Fibroblast of peridontal ligament (primary cell): ENCODE data around the gene GNG13.

ENCODE experiments used
- DNase-seq: peaks from one replicate; pipeline ENCODE4 v3.0.0-alpha.2; 2010; ENCODE audit errors: extremely low read depth

GNG13 gene

DNA sequence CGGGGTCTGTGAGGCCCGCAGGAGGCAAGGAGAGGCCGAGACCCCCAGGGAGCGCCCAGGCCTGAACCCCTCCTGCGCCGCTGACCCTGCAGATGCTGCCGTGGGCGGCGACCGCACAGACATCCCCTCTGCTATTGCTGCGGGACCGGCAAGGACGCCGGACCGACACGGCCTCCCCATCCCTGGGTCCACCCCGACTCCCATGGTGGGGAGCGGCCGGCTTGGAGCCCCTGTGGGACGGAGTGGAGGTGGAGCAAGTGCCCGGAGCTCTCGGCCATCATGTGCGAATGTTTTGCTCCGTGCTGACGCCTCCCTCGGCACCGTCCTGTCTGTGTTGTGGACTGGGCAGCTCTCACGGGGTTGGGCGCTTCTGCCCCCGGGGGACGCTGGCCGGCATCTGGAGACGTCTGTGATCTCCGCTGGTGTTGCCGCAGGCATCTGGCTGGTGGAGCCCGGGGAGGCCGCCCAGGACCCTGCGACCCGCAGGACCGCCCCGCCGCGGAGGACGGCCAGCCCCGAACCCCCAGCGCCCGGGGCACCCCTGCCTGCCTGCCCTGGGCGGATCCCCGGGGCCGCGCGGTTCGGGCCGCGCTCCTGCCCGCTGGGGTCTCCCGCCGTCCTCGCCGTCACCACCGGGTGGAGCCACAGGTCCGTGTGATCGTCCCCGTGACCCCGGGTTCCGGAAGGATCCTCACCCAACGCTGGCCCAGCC lies 12.8 kb upstream of the GNG13 start:
- peak; percentile 17 for DNase-seq

DNA sequence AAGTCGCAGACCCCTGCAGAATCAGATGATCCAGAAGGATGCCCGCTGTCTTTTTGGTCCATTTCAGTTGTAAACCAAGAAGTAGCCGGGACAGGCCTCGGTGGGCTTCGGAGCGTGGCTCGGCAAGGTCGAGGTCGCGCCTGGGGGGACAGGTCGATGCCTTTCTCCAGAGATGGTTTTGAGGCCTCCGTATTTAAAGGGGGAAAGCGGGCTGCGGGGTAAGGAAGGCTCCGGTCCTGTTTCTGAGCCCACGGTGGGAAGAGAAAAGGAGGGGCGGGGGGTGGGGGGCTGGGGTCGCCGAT lies 7.5 kb upstream of the GNG13 start:
- DNase-seq: no peak

DNA sequence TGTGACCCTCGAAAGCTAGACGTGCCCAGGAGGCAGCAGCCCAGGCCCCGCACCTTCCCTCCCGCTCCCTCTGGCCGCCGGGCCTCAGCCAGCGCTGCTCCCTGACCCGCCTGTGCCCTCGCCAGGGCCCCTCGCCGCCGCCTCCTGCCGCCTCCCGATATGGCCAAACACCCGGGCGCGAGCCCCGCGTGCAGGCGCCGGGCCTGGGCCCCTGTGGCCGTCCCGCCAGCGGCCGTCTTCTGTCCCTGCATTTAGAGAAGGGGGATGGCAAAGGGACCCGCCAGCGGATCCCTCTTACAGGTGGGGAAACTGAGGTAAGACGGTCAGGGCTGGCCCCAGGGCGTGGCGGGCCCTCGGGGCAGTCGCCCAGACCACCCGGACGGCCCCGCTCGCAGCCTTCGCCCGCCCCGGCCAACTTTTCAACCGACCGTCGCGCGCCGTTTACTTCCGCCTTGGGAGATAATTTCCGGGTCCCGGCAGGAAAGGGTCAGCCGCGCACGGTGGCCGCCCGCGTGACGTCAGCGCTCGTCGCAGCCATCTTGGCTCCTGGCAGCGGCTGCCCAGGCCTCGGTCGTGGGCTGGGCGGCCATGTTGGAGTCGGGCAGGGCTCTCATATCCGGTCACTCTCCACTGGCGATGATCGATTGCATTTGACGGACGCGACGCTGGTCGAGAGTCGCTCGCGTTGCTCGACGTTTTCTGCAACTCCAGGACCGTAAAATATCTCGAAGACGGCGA lies 7.0 kb upstream of the GNG13 start:
- DNase-seq: peak; percentile 84

DNA sequence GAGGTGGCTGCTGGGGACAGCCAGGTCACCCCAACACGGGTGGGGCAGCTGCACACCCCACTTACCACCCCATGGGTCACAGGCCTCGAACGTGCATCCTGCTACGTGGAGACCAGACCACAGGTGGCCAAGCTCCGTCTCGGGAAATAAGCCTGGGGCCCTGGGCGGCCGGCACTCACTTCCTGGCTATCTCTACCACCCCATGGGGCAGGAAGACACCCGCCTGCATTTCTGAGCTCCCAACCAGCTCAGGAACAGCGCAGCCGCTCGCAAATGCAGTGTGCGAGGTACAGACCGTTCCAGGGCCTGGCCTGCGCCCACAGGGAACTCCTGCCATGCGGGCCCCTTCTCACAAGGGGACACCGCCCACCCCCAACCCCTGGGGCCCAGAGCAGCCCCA lies 4.9 kb upstream of the GNG13 start:
- DNase-seq: no peak

DNA sequence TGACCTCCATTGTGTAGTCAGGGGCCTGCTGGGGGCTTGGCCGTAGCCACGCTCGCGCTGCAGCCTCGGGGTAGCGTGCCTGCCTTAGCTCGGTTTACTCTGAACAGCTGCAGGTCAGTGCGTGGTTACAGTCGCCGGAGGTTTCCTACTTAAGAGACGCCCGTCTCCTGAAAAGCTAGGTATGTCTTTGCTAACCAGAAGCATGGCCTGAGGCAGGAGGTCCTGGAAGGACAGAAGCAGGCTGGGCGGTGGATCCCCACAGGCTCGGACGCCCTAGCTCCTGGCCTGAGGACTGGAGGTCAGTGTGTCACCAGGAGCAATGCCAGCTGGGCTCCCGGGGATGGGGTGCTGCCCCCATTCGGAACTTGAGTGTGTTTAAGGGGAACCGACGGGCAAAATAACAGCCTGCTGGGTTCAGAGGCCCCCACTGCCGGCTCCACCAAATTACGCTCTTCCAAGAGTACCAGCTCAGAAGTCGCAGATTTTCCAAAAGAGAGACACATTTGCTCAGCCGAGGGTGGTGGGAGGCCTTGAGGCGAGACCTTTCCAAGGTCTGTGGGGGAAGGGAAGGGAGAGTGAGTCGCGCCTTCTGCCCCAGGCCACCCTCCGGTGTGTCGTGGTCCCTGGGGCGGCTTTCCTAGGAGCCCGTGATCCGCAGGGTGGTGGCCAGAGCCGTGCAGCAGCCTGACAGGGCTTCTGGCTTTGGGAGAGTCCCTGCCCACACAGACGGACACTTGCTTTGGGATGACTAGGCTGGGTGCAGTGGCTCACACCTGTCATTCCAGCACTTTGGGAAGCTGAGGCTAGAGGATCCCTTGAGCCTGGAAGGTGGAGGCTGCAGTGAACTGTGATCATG lies 3.9 kb upstream of the GNG13 start:
- no peak for DNase-seq

DNA sequence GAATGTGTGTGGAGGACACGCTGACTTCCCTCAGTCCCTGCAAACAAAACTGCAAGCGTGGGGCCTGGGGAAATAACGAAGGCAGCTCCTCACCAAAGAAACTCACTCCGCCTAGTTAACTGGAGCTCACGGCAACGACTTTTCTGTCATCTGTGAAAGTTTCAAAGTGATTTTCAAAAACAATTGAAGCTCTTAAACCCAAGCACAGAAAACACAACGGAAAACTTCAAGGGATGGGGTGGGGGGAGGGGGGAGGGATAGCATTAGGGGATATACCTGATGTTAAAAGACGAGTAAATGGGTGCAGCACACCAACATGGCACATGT lies 3.2 kb upstream of the GNG13 start:
- DNase-seq: no peak

DNA sequence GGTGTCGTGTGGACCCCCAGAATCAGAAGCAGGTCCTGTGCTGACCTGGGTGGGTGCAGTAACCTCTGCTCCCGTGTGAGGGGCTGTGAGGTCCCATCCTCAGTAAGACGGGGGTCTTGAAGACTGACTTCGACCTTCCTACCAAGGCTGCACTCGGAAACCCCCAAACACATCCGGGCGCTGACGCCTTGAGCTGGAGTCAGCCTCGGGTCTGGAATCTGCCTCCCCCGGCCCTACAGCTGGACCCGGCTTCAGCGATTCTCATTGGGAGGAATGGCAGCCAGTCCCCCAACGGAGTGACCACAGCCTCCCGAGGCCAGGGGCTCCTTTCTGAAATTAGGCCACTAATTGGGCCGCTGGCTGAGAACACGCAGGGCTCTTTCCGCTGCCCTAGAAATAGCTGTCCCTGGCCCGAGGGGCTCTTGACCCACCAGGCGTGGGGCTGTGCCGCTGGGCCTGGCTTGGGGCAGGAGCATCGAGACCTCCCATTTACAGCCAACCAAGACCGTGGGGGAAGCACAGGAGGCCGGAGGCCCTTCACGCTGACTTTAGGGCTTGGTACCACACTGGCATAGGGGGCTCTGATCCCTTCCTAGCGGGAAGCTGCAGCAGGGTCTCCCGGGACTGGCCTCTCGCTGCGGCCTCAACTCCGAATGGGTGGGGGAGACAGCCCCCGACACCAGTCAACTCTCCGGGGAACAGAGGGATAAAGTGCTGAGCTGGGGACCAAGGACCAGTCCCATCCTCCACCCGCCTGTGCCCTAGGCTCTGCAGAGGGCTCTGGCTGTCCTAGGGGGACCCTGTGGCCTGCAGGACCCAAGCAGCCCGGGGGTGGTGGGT lies 2.6 kb upstream of the GNG13 start:
- no peak for DNase-seq

DNA sequence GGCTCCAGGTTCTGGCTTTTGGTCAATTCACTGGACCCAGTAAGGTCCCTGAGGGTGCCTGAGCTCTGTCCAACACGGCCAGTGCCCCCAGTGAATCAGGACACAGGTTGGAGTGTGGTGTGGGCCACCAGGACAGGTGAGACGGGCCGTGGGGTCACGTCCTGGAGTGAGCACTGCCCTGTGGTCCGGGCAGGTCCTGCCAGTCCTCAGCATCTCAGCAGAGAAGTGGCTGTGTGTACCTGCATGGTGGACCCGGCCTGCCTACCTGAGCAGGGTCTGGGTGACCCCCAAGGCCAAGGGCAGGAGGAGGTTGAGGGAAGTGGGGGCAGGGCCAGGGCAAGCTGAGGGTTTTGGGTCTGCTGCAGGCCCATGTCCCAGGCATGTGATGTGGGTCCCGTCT lies 1.9 kb upstream of the GNG13 start:
- DNase-seq: no peak

DNA sequence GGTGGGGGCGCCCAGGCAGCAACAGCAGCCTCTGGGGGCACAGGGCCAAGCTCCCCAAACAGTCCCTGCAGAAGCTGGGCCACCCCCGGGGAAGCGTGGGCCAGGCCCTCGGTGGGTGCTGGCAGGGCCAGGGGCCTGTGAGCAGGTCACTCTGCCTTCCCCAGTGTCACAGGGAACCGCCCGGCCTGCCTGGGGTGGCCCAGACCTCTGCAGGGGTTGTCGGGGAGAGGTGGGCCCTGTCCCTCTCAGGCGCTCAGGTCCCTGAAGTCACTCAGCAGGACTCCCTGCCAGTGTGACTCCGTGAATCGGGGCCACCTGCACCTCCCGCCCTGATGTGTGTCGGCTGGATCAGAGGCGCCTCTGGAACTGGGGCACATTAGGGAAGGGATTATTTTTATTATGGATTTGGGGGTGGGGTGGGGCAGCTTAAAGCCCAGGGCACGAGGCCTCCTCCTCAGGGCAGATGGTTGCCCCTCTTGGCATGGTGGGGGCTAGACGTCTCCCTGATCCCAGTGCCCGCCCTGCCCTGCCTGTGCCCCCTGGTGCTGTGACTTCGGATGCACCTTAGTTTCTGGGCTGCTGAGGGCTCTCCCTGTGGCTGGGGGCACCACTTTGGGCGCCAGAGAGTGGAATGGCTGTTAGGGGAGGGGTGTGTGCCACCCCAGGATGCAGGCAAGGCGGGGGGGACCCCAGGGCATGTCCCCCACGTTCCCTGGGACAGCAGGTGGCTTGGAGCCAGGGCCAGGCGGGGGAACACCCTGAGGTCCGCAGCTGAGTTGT lies 1.2 kb upstream of the GNG13 start:
- no peak for DNase-seq

DNA sequence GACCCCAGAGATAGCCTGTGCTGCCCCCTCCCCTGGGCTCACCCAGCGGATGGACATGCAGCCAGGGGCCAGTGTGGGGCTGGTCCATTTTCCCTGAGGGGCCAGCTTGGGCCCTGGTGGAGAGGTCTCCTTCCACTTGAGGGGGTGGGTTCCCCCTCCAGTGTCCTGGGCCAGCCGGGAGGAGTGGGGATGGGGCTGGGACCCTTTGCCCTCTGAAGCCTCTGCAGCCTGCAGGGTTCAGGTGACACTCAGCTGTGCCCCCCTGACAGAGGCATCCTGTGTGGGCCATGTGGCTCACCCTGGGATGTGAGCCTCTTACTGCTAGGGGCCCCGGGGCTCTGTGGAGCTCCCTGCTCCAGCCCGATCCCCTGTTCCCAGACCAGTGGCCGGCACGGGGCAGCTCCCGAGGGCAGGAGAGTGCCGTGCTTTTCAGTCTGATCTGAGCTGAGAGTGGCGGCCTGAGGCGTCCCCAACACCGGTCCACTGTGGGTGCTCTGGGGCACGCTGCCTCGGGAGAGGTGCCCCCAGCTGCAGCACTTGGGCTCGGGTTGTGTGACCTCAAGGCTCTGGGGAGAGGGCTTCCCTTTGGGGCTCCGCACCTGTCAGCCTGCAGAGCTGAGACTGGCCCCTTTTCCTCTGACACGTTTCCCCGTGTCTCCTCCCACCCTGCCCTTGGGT lies 439 bp upstream of the GNG13 start:
- DNase-seq: no peak

DNA sequence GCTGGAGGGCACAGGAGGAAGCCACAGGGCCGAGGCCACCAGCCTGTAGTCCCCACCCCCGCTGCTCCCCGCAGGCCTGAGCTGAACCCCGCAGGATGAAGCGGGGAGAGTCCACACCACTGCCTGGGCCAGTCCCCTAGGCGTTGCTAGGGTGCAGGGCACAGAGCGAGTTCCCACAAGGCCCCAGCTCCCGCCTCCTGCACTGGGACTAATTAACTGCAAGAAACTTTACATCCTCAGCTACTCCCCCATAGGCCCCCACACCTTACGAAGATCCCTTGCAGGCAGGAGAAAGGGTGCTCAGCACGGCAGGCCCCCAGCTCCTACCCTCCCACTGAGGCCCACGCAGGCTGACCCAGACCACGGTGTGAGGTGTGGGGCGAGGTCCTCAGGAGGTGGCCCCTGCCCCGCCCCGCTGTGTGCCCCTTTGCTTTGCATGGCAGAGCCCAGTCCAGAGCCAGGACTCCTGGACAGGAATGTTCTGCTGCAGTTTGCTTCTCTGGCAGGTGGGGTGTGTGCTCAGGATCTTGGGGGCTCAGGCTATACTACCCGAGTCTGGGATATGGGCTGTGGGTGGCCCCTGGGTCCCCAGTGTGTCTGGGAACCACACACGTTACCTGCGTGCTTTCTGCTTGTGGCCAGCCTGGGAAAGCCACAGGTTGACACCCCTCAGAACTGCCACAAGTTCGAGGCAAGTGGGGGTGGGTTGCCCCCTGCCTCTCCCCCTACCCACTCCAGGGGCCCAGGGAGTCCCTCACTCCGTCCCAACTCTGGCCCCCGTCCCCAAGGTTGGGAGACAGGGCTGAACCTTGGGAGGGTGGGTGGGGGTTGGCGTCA lies 1.2 kb downstream of the GNG13 start:
- DNase-seq: no peak

DNA sequence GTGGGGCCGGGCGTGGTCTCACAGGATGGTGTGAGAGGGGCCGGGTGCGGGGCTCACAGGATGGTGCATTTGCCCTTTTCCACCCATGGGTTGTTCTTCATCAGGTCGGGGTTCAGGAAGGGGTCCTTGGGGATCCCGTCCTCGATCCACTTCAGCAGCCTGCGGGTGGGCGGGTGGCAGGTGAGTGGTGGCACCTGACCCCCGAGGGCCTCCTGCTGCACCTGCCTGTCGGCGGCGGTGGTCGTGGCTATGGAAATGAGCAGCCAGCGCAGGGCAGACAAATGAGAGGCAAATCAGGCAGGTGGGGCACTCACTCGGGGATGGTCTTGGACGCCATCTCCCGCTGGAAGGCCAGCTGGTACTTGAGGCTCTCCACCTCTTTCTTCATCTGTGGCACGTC lies 1.9 kb downstream of the GNG13 start:
- DNase-seq: no peak

DNA sequence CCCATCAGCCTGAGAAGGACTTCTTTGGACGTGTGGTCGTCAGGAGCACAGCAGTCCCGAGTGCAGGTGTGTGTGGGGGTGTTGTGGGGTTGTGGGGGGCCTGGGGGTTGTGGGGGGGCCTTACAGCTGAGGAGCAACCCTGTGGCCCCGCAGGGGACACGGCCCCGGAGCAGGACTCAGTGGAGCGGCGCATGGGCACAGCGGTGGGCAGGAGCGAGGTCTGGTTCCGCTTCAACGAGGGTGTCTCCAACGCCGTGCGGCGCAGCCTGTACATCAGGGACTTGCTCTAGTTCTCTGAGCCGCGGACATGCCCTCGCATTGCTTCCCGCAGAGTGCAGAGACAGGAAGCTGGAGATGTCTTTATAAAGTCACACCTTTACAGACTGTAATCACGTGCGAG lies 2.8 kb downstream of the GNG13 start:
- DNase-seq: no peak

DNA sequence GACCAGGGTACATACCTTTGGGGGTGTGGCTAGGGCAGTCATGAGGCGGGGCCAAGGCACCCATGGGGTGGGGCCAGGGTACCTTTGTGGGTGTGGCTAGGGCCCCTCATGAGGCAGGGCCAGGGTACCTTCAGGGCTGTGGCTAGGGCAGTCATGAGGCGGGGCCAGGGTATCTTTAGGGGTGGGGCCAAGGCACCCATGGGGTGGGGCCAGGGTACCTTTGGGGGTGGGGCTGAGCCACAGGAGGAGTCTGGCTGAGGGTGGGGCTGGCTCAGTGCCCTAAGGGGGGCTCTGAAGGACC lies 3.5 kb downstream of the GNG13 start:
- DNase-seq: no peak

DNA sequence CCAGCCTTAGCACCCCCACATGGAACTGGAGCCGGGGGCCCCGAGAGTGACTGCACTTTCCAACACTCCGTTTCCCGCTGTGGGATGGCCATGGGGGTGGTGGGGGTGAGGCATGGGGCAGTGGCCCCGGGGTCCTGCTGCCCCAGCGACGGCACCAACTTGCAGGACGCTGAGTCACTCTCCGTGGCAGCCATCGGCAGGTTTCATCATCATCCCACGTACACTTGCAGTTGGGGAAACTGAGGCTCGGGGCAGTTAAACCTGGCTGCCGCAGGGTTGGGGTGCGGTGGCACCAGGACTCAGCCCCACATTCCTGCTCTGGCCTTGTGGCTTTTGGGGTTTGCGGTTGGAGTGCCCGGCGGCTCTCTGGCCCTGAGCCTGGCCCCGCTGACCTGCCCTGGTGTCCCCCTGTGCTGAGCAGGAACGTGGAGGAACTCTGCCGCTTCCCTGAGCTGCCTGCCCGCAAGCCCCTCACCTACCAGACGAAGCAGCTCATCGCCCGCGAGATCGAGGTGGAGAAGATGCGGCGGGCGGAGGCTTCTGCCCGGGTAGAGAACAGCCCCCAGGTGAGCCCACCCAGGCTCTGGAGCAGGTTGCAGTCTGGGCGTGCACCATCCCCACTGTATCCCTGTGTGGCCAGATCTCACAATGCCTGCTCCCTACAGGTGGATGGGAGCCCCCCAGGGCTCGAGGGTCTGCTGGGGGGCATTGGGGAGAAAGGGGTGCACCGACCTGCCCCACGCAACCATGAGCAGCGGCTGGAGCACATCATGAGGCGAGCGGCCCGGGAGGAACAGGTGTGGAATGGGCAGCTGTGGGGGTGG lies 4.0 kb downstream of the GNG13 start:
- no peak for DNase-seq

DNA sequence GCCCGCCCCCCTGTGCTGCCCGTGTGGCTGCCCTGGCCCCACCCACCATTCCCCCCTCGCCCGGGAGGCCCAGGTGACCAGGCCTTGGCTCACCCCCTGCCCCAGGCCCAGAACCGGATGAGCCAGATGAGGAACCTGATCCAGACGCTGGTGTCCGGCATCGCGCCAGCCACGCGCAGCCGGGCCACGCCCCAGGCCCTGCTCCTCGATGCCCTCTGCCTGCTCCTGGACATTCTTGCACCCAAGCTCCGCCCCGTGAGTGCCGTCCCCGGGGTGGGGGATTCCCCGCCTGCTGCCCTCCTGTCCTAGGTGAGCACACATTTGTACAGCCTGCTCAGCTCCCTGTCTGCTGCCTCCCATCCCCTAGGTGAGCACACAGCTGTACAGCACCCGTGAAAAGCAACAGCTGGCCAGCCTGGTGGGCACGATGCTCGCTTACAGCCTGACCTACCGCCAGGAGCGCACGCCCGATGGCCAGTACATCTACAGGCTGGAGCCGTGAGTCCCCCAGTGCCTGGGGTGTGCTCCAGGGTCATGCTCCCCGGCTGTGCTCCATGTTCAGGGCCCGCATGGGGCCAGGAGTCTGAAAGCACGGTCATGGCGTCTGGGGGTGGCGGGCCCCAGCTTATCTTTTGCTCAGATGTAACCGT lies 4.8 kb downstream of the GNG13 start:
- no peak for DNase-seq

DNA sequence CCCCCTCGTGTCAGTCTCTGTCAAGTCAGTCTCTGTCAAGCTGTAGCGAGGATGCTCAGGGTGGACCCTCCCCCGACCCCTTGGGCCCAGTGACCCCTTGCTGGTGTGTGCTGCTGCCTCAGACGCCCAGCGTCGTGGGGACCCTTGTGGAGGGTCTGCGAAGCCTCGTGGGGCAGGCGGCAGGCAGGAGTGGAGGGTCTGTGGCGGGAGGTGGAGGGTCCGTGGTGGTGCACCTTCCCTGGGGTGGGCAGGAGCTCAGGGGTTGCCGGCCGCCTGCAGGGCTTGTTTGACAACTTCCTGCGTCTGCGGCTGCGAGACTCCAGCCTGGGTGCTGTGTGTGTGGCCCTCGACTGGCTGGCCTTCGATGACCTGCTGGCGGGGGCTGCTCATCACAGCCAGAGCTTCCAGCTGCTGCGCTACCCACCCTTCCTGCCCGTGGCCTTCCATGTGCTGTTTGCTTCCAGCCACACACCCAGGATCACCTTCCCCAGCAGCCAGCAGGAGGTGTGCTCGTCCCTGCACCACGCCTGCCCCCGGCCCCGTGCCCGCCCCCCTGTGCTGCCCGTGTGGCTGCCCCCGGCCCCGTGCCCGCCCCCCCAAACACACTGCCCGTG lies 5.6 kb downstream of the GNG13 start:
- no peak for DNase-seq
